ENCODE measurements around the gene CREG2. TPM values are rescaled to one million over a fixed set of nuclear protein-coding genes. Genes with fewer than 3 reads are reported as not detected.

The CREG2 gene
- total RNA-seq, 4 donors from 2014 or later: not detected

DNA sequence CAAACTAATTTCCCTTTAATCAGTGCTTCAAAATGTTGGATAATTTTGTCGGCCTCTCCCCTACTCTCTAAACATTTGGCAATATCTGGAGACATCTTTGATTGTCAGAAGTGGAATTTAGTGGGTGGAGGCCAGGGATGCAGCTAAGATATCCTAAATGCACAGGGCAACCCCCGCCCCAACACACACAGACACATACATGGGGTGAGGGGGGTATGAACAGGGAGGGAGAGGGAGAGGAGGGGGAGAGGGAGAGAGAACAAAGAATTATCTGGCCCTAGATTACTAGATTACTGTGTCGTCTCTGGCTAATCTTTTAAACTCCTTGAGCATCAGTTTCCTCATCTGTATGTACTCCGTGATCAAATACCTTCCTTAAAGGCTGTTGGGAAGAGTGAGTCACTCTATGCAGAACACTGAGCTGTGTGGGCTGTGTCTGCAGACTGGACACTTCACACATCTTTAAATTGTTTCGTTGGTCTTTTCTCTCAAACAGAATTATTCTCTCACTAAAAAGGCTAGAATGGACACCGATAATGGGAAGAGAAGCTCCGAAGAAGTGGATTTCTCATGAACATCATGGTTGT is 81.7 kb downstream of the CREG2 start:
- intact Hi-C loops (cut with DNase I; ENCODE audit: low total_unique reads): loop anchor here (10.0 kb wide), 1 partner anchor 481 kb away; the partner anchor contains the start of gene NPAS2
- Histone ChIP-seq H3K9me3 (no peaks in the 10 kb centered on the region), H3K36me3 (no peaks in the 10 kb centered on the region), H3K4me3 (peak overlapping the region in 3 of 4 donors; percentile 81 to 93 (median 88)), H3K27me3 (no peaks in the 10 kb centered on the region), H3K27ac (peak overlapping the region in 3 of 4 donors; percentile 89 to 98 (median 94)), H3K4me1 (peaks cover 47 to 66% of the 10 kb centered on the region in 2 donors)
- no peak for DNase-seq
- TF ChIP-seq, protein P1, sequence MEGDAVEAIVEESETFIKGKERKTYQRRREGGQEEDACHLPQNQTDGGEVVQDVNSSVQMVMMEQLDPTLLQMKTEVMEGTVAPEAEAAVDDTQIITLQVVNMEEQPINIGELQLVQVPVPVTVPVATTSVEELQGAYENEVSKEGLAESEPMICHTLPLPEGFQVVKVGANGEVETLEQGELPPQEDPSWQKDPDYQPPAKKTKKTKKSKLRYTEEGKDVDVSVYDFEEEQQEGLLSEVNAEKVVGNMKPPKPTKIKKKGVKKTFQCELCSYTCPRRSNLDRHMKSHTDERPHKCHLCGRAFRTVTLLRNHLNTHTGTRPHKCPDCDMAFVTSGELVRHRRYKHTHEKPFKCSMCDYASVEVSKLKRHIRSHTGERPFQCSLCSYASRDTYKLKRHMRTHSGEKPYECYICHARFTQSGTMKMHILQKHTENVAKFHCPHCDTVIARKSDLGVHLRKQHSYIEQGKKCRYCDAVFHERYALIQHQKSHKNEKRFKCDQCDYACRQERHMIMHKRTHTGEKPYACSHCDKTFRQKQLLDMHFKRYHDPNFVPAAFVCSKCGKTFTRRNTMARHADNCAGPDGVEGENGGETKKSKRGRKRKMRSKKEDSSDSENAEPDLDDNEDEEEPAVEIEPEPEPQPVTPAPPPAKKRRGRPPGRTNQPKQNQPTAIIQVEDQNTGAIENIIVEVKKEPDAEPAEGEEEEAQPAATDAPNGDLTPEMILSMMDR (IDR thresholded peaks at IDR 0.05 in 4 of 5, conservative IDR thresholded peaks at IDR 0.05 in 1 of 5): no peak
- TF ChIP-seq POLR2A (IDR thresholded peaks at IDR 0.05): no peak
- no peak for ATAC-seq
- in situ Hi-C loops (cut with MboI; ENCODE audit: low sequenced_read_pairs in 4 of 4): loop anchor here in 1 of 4 donors (10.0 kb wide), 1 partner anchor 51 kb away; the partner anchor contains the start of gene CNOT11

- no peaks in the 10 kb centered on the region for H3K9me3 ChIP-seq
- H3K4me1 ChIP-seq: peaks cover 52 to 71% of the 10 kb centered on the region in 2 donors
- ATAC-seq: no peak
- TF ChIP-seq, protein P1 (IDR thresholded peaks at IDR 0.05 in 4 of 5, conservative IDR thresholded peaks at IDR 0.05 in 1 of 5): no peak
- TF ChIP-seq POLR2A (IDR thresholded peaks at IDR 0.05): no peak
- H3K36me3 ChIP-seq: no peaks in the 10 kb centered on the region
- intact Hi-C loops (cut with DNase I; ENCODE audit: low total_unique reads) (loop anchor here (10.0 kb wide), 1 partner anchor 480 kb away; the partner anchor contains the start of gene NPAS2), in situ Hi-C loops (cut with MboI; ENCODE audit: low sequenced_read_pairs in 4 of 4) (loop anchor here in 1 of 4 donors (10.0 kb wide), 1 partner anchor 50 kb away; the partner anchor contains the start of gene CNOT11)
- no peak for DNase-seq
- peak overlapping the region in 2 of 4 donors; percentile 94 to 98 for H3K27ac ChIP-seq
- H3K4me3 ChIP-seq: peak overlapping the region in 1 of 4 donors; percentile 81
- no peaks in the 10 kb centered on the region for H3K27me3 ChIP-seq
Measured at GRCh38 chr2:101305035-101305434, 82.3 kb downstream of the CREG2 start.

DNA sequence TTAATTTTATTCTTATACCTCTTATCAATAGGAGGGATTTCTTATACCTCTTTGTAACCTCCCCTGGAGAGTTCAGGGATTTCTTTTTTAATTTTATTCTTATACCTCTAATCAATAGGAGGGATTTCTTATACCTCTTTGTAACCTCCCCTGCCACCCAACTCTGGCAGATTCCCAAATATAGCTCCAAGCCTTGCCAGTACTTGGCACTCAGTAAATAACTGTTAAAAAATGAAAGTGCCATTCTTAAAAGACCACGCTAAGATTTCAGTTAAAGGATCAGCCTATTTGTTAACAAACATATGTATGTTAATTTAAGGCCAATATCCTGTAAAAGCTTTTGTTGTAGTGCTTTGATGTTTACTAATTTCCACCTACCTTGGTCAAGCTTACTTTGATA is 83.6 kb downstream of the CREG2 start:
- no peak for DNase-seq
- Histone ChIP-seq H3K27me3 (no peaks in the 10 kb centered on the region), H3K27ac (no peak overlapping the region), H3K9me3 (no peaks in the 10 kb centered on the region), H3K36me3 (no peaks in the 10 kb centered on the region), H3K4me3 (no peak overlapping the region), H3K4me1 (peaks cover 64 to 85% of the 10 kb centered on the region in 2 donors)
- intact Hi-C loops (cut with DNase I; ENCODE audit: low total_unique reads) (loop anchor here (10.0 kb wide), 1 partner anchor 479 kb away; the partner anchor contains the start of gene NPAS2), in situ Hi-C loops (cut with MboI; ENCODE audit: low sequenced_read_pairs in 4 of 4) (loop anchor here in 1 of 4 donors (10.0 kb wide), 1 partner anchor 49 kb away; the partner anchor contains the start of gene CNOT11)
- no peak for ATAC-seq
- no peak for TF ChIP-seq POLR2A (IDR thresholded peaks at IDR 0.05)
- TF ChIP-seq, protein P1 (IDR thresholded peaks at IDR 0.05 in 4 of 5, conservative IDR thresholded peaks at IDR 0.05 in 1 of 5): no peak

- Histone ChIP-seq H3K4me1 (peaks cover 75 to 90% of the 10 kb centered on the region in 2 donors), H3K27ac (peak overlapping the region in 1 of 4 donors; percentile 12), H3K36me3 (no peaks in the 10 kb centered on the region), H3K4me3 (no peak overlapping the region), H3K27me3 (no peaks in the 10 kb centered on the region), H3K9me3 (no peaks in the 10 kb centered on the region)
- intact Hi-C loops (cut with DNase I; ENCODE audit: low total_unique reads) (loop anchor here (10.0 kb wide), 1 partner anchor 477 kb away; the partner anchor contains the start of gene NPAS2), in situ Hi-C loops (cut with MboI; ENCODE audit: low sequenced_read_pairs in 4 of 4) (loop anchor here in 1 of 4 donors (10.0 kb wide), 1 partner anchor 47 kb away; the partner anchor contains the start of gene CNOT11)
- ATAC-seq (no peak), DNase-seq (no peak)
- TF ChIP-seq POLR2A (IDR thresholded peaks at IDR 0.05): no peak
- TF ChIP-seq, protein P1 (IDR thresholded peaks at IDR 0.05 in 4 of 5, conservative IDR thresholded peaks at IDR 0.05 in 1 of 5): no peak
Measured at GRCh38 chr2:101302016-101302415, 85.3 kb downstream of the CREG2 start.

Measured in gastrocnemius medialis (tissue), 4 donors.